DOHH2 (cell line): ENCODE data around the gene TAS1R2.

Experiments
- H3F3A ChIP-seq: fragments of 200-600 bp; sonication (generic), shearing (Covaris generic); 2 replicates; pipeline ENCODE4 v1.6.0; 2016; ENCODE audit warnings: antibody characterized with exemption, mild to moderate bottlenecking; ENCODE audit not compliant: control insufficient read depth, insufficient read depth
- H3K27ac ChIP-seq: fragments of 200-600 bp; sonication (generic); 2 replicates; pipeline ENCODE4 v1.5.1; 2014; ENCODE audit warnings: low read depth, mild to moderate bottlenecking, low read length, moderate library complexity
- H3K27me3 ChIP-seq: fragments of 200-600 bp; sonication (generic); 2 replicates; pipeline ENCODE4 v1.6.1; 2014; ENCODE audit warnings: mild to moderate bottlenecking, low read length, mixed read lengths; ENCODE audit not compliant: control insufficient read depth
- H3K36me3 ChIP-seq: fragments of 200-600 bp; sonication (generic); 2 replicates; pipeline ENCODE4 v1.6.1; 2014; ENCODE audit warnings: mild to moderate bottlenecking, low read length, moderate library complexity, mixed read lengths; ENCODE audit not compliant: control insufficient read depth
- H3K4me1 ChIP-seq: fragments of 200-600 bp; sonication (generic); 2 replicates; pipeline ENCODE4 v1.6.1; 2014; ENCODE audit warnings: mild to moderate bottlenecking, low read length, mixed read lengths; ENCODE audit not compliant: control insufficient read depth
- H3K4me2 ChIP-seq: fragments of 200-600 bp; sonication (generic); 2 replicates; pipeline ENCODE4 v1.6.0; 2014; ENCODE audit warnings: mild to moderate bottlenecking, low read length, moderate library complexity
- H3K4me3 ChIP-seq: fragments of 200-600 bp; sonication (generic); 2 replicates; pipeline ENCODE4 v1.5.1; 2014; ENCODE audit warnings: mild to moderate bottlenecking, low read length, mixed read lengths
- H3K79me2 ChIP-seq: fragments of 200-600 bp; sonication (generic); 2 replicates; pipeline ENCODE4 v1.6.1; 2014; ENCODE audit warnings: mild to moderate bottlenecking, low read length, mixed read lengths; ENCODE audit not compliant: control insufficient read depth
- H3K9me2 ChIP-seq: fragments of 200-600 bp; sonication (generic); replicated peaks from 2 replicates; pipeline ENCODE4 v1.6.1; 2014; ENCODE audit warnings: mild to moderate bottlenecking, low read length, mixed read lengths; ENCODE audit not compliant: control insufficient read depth
- H3K9me3 ChIP-seq: fragments of 200-600 bp; sonication (generic); 2 replicates; pipeline ENCODE4 v1.6.1; 2014; ENCODE audit warnings: antibody characterized with exemption, low read length, mixed read lengths; ENCODE audit not compliant: control insufficient read depth, insufficient read depth
- H4K20me1 ChIP-seq: fragments of 200-600 bp; sonication (generic); 2 replicates; pipeline ENCODE4 v1.6.0; 2014; ENCODE audit warnings: low read depth, mild to moderate bottlenecking, antibody characterized with exemption, low read length, moderate library complexity; ENCODE audit not compliant: control insufficient read depth, insufficient read depth
- EZH2phosphoT487 ChIP-seq: fragments of 200-600 bp; sonication (generic); IDR thresholded peaks from 2 replicates; pipeline ENCODE4 v1.6.1; 2017; ENCODE audit warnings: borderline replicate concordance, mild to moderate bottlenecking, antibody characterized with exemption, low read length, moderate library complexity, mixed read lengths
- TF ChIP-seq, protein P1 (sequence below): fragments of 200-600 bp; sonication (generic); IDR thresholded peaks from one replicate; pipeline ENCODE4 v1.5.1; 2014; ENCODE audit warnings: antibody characterized with exemption, mild to moderate bottlenecking, low read depth, low read length; ENCODE audit not compliant: poor library complexity, severe bottlenecking

The TAS1R2 gene

GRCh38 chr1:18861590-18861989 is 2.1 kb upstream of the TAS1R2 start:
- no peaks in the 10 kb centered on the region for H4K20me1 ChIP-seq
- H3F3A ChIP-seq: no peaks in the 10 kb centered on the region
- no peaks in the 10 kb centered on the region for H3K79me2 ChIP-seq
- TF ChIP-seq EZH2phosphoT487: no peak
- TF ChIP-seq, protein P1, sequence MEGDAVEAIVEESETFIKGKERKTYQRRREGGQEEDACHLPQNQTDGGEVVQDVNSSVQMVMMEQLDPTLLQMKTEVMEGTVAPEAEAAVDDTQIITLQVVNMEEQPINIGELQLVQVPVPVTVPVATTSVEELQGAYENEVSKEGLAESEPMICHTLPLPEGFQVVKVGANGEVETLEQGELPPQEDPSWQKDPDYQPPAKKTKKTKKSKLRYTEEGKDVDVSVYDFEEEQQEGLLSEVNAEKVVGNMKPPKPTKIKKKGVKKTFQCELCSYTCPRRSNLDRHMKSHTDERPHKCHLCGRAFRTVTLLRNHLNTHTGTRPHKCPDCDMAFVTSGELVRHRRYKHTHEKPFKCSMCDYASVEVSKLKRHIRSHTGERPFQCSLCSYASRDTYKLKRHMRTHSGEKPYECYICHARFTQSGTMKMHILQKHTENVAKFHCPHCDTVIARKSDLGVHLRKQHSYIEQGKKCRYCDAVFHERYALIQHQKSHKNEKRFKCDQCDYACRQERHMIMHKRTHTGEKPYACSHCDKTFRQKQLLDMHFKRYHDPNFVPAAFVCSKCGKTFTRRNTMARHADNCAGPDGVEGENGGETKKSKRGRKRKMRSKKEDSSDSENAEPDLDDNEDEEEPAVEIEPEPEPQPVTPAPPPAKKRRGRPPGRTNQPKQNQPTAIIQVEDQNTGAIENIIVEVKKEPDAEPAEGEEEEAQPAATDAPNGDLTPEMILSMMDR: no peak
- H3K4me1 ChIP-seq: no peaks in the 10 kb centered on the region
- H3K27ac ChIP-seq: no peak overlapping the region
- no peaks in the 10 kb centered on the region for H3K9me2 ChIP-seq
- no peaks in the 10 kb centered on the region for H3K27me3 ChIP-seq
- H3K9me3 ChIP-seq: no peaks in the 10 kb centered on the region
- no peaks in the 10 kb centered on the region for H3K36me3 ChIP-seq
- no peak overlapping the region for H3K4me3 ChIP-seq
- H3K4me2 ChIP-seq: no peak overlapping the region

DNA sequence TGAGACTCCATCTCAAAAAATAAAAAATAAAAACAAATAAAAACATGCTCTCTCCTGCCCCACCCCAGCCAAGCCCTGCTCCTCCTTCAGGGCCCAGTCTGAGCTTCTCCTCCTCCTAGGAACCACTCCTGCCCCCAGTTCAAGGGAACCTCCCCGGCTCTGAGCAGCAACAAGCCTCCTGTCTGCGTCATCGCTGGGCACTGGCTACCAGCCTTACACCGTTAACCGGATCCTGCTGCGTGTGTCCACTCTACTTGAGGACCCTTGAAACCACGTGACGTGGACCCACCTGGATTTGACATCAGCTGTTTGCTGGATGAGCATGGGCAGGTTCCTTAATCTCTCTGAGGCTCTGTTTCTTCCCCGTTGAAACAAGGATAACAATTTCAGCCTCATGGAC is 1.6 kb upstream of the TAS1R2 start:
- no peaks in the 10 kb centered on the region for H3K36me3 ChIP-seq

GRCh38 chr1:18858070-18858688 is 1.3 kb downstream of the TAS1R2 start:
- Histone ChIP-seq H3K79me2 (no peaks in the 10 kb centered on the region), H3K4me1 (no peaks in the 10 kb centered on the region), H3K36me3 (no peaks in the 10 kb centered on the region), H3K4me2 (no peak overlapping the region), H4K20me1 (no peaks in the 10 kb centered on the region), H3K9me3 (no peaks in the 10 kb centered on the region), H3F3A (no peaks in the 10 kb centered on the region), H3K4me3 (no peak overlapping the region), H3K27me3 (no peaks in the 10 kb centered on the region), H3K9me2 (no peaks in the 10 kb centered on the region), H3K27ac (no peak overlapping the region)
- no peak for TF ChIP-seq EZH2phosphoT487
- TF ChIP-seq, protein P1: no peak

More for the DNA sequence above, 1.6 kb upstream of the TAS1R2 start:
- TF ChIP-seq, protein P1: no peak
- no peak for TF ChIP-seq EZH2phosphoT487
- Histone ChIP-seq H3K4me2 (no peak overlapping the region), H3K27ac (no peak overlapping the region), H3K4me1 (no peaks in the 10 kb centered on the region), H3K9me2 (no peaks in the 10 kb centered on the region), H3K79me2 (no peaks in the 10 kb centered on the region), H4K20me1 (no peaks in the 10 kb centered on the region), H3K4me3 (no peak overlapping the region), H3F3A (no peaks in the 10 kb centered on the region), H3K9me3 (no peaks in the 10 kb centered on the region), H3K27me3 (no peaks in the 10 kb centered on the region)
